ENCODE measurements around the gene TBL3.
A peak's percentile ranks its signal among the peaks of the same experiment; 100 is the strongest.

Gene TBL3

DNA sequence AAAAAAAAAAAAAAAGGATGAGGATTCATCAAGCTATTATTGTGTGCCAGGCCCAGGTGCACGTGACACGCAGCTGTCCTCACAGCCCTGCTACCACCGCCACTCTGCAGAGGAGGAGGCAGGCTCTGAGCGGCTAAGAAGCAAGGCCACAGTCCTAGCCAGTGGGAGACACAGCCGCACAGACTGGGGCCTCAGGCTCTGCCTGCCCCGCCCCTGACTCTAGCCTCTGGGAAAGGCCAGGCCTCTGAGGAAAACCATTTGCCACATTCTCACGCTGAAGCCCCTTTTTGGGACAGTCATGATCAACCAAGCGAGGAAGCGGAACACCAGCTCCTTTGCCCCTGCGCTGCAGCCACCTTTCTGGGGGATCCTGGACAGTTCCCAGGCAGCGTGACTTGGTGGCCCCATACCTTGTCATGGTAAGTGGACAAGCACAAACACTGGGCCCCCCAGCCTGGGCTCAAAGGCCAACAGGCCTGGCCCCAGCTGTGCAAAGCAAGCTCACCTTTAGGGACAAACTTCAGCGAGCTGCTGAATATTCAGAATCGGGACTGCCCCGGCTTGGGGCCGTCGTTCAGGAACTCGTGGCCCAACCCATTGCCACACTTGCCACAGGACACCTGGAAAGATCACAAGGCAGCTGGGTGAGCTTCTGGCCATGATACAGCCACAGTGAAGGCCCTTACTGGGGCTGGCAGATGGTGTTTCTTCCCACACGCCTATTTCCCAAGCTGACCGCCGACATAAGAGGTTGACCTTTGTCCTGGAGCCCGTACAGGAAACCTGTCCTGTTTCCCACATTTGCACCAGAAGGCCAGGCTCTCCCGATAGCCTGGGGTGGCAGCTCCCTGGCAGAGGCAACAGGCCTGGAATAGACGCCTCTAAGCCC lies 31.3 kb upstream of the TBL3 start:
- TF ChIP-seq, protein P1, sequence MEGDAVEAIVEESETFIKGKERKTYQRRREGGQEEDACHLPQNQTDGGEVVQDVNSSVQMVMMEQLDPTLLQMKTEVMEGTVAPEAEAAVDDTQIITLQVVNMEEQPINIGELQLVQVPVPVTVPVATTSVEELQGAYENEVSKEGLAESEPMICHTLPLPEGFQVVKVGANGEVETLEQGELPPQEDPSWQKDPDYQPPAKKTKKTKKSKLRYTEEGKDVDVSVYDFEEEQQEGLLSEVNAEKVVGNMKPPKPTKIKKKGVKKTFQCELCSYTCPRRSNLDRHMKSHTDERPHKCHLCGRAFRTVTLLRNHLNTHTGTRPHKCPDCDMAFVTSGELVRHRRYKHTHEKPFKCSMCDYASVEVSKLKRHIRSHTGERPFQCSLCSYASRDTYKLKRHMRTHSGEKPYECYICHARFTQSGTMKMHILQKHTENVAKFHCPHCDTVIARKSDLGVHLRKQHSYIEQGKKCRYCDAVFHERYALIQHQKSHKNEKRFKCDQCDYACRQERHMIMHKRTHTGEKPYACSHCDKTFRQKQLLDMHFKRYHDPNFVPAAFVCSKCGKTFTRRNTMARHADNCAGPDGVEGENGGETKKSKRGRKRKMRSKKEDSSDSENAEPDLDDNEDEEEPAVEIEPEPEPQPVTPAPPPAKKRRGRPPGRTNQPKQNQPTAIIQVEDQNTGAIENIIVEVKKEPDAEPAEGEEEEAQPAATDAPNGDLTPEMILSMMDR (IDR thresholded peaks at IDR 0.05; ENCODE audit: extremely low read depth, missing control alignments): no peak
- no peak for DNase-seq (ENCODE audit: low spot score)

DNA sequence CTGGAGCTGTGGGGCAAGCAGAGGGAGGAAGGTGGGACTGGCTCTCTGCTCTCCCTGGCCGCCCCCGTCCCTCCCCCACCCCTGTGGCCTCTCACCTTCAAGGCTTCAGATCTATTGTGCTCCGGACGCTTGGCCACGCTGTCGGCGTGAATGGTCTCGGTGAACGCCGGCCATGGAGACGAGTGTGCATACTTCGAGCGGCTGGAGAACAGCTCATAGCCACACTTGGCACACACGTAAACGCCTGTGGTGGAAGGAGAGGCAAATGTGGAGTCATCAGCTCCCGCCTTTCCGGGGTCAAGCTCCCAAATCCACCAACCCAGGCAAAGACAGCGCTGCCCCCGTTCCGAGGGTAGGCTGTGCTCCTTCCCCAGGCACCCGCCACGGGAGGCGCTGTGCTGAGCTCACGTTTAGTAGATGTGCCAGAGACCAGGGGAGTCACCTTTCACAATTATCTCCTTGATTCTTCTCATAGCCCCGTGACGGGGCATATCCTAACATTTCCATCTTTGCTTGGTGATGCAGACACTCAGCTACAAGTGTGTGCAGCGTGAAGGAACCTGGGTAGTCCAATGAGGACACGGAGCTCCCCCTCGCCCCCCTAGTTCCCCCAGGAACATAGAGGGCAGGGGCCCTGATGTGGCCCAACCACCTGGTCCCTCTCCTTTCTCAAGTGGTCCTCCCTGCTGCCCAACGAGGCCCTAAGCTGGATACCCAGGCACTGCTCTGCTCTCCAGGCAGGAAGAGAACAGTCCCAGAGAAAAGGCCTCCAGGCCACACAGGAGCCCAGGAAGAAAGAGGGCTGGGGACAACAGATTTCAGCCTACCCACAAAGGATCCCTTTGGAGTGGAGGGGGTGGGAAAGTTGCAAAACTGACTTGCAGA lies 30.4 kb upstream of the TBL3 start:
- no peak for DNase-seq (ENCODE audit: low spot score)
- TF ChIP-seq, protein P1 (IDR thresholded peaks at IDR 0.05; ENCODE audit: extremely low read depth, missing control alignments): no peak

DNA sequence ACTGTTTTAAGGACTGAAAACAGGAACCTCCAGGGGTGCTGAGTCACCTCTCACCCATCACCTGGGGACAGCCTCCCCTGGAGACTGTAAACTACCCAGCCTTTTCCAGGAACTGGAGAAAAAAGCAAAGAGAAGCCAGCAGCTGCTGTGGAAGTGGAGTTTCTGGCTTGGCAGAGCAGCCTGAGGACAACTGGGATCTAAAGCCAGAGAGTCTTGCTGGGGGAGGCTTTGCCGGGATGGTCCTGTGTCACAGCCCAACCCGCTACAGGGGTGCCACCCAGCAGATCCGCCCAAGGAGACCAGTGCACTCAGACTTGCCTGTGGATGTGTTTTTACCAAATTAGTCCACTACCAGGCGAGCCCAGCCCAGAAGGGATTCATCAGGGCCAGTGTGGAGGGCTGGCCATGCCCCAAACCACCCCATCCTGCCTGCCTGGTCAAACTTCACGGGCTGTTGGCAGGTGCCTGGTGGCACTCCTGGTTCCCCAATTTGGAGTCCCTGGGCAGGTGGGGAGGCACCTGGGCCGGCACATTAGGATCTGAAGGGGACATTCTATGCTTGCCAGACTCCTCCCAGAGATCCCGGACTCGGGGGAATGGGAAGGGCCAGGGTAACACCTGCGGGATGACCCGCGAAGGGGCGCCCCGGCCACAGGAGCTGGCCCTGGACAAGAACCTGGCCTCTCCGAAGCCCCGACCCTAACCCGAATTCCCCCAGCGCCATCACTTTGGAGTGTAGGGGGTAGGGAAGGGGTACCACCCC lies 29.6 kb upstream of the TBL3 start:
- TF ChIP-seq, protein P1 (IDR thresholded peaks at IDR 0.05; ENCODE audit: extremely low read depth, missing control alignments): no peak
- DNase-seq (ENCODE audit: low spot score): no peak

DNA sequence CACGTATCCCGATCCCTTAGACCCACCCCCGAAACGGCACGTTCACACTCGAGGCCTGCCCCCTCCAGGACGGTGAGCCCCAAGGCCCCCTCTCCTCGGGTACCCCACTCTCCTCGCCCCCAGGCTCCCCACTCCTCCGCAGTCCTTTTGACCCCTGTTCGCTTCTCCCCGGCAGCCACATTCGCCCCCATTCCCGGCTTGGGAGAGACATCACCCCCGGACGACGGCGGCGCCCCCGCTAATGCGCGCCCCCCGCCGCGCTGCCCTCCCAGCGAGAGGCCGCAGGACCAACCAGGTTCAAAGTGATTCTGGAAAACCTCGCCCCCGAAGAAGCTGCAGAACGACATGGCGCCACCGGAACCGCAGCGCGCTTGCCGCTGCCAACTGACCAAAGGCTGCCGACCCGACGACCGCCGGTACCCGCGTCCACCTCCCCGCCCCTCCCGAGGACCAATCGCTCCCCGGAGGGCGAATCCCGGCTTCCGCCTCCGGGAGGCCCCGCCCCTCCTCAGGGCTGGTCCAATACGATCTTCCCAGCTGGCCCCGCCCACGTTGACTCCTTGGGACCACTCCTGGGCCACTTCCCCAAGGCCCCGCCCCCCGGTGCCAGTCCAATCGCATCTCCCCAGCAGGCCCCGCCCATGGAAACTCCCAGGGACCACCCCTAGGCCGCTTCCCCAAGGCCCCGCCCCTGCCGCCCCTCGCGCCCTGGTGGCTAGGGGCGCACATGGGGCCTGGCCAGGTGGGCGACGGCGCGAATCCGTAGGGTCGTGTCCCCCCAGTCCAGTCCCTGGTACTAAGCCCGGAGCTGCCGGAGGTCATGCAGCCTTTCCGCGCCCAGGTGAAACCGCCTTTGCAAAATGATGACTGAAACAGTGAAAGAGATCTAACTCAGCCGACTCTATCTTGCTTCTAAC lies 28.8 kb upstream of the TBL3 start, which contains the start of gene MSRB1:
TSS of gene MSRB1 (minus strand) at position 390 of the 917 bp plus-strand sequence. CDS start at position 347, 43 bp downstream.
- TF ChIP-seq, protein P1 (IDR thresholded peaks at IDR 0.05; ENCODE audit: extremely low read depth, missing control alignments): no peak
- peak; percentile 100 for DNase-seq (ENCODE audit: low spot score)

DNA sequence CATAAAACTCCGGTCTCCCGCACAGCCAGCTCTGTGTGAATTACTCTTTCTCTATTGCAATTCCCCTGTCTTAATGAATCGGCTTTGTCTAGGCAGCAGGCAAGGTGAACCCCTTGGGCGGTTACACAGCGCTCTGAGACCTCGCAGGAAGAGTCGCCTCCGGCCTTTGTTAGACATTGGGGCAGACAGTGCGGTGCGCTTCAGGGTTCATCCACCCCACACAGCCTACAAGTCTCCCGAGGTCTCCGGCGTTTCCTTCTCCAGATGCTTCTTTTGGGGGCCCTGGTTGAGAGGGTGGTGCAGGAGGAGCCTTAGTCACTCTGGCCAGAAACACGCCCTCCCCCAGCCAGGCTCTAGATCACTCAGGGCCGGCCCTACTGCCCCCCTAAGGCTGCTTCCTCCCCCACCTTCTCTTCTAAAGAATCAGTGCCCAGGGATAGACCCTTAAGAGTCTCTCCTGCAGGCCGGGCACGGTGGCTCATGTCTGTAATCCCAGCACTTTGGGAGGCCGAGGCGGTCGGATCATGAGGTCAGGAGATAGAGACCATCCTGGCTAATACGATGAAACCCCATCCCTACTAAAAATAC lies 27.1 kb upstream of the TBL3 start:
- no peak for DNase-seq (ENCODE audit: low spot score)
- TF ChIP-seq, protein P1 (IDR thresholded peaks at IDR 0.05; ENCODE audit: extremely low read depth, missing control alignments): no peak
